HepG2 (cell line): ENCODE data around the gene MRPL34. TPM values are rescaled to one million over a fixed set of nuclear protein-coding genes. Genes with fewer than 3 reads are reported as not detected.
A peak's percentile ranks its signal among the peaks of the same experiment; 100 is the strongest.

Source experiments
- ARNT2 ChIP-seq: sonication (generic); formaldehyde crosslinking; IDR thresholded peaks from 2 replicates; pipeline ENCODE4 v1.8.0; 2022; ENCODE audit warnings: mild to moderate bottlenecking, low read depth, missing genetic modification reagents, moderate library complexity
- ATAD3A ChIP-seq: sonication (generic); formaldehyde crosslinking; IDR thresholded peaks from 2 replicates; pipeline ENCODE4 v1.4.0; 2020; ENCODE audit warnings: missing genetic modification reagents
- DMAP1 ChIP-seq: IDR thresholded peaks from 2 replicates; pipeline ENCODE4 v1.6.1; 2016
- GPBP1L1 ChIP-seq: sonication (generic); formaldehyde crosslinking; IDR thresholded peaks from 2 replicates; pipeline ENCODE4 v1.5.0; 2020; ENCODE audit warnings: mild to moderate bottlenecking, missing genetic modification reagents
- HNF4A ChIP-seq: sonication (generic); formaldehyde crosslinking; IDR thresholded peaks from 2 replicates; pipeline ENCODE4 v1.4.0; 2020; ENCODE audit warnings: missing genetic modification reagents
- KAT2B ChIP-seq: fragments of 150-350 bp; IDR thresholded peaks from 2 replicates; pipeline ENCODE4 v1.6.1; 2014; ENCODE audit warnings: low read depth, low read length, borderline replicate concordance
- KDM2A ChIP-seq: sonication (generic); formaldehyde crosslinking; IDR thresholded peaks from 2 replicates; pipeline ENCODE4 v1.4.0; 2020; ENCODE audit warnings: low read depth, missing genetic modification reagents, borderline replicate concordance
- KDM3A ChIP-seq: IDR thresholded peaks from 2 replicates; pipeline ENCODE4 v1.6.1; 2018; ENCODE audit warnings: low read depth, missing compliant biosample characterization
- KLF16 ChIP-seq, 2 experiments: sonication (generic) in 1 of 2; formaldehyde crosslinking in 1 of 2; IDR thresholded peaks; 2 replicates each; pipeline versions ENCODE4 v1.6.1 to v1.8.0; 2016 to 2023; ENCODE audit warnings: missing genetic modification reagents in 2 of 2, missing compliant biosample characterization in 1 of 2
- MIXL1 ChIP-seq: IDR thresholded peaks from 2 replicates; pipeline ENCODE4 v1.6.1; 2016
- PRPF4 ChIP-seq: fragments of 200-400 bp; formaldehyde crosslinking; IDR thresholded peaks from 2 replicates; pipeline ENCODE4 v1.6.1; 2016; ENCODE audit warnings: low read length, low read depth; ENCODE audit not compliant: poor library complexity, severe bottlenecking
- SETDB1 ChIP-seq: sonication (generic); formaldehyde crosslinking; IDR thresholded peaks from 2 replicates; pipeline ENCODE4 v1.5.1; 2020; ENCODE audit warnings: missing genetic modification reagents, mild to moderate bottlenecking, borderline replicate concordance
- TBP ChIP-seq: sonication (generic); formaldehyde crosslinking; IDR thresholded peaks from 2 replicates; pipeline ENCODE4 v1.5.0; 2020; ENCODE audit warnings: missing genetic modification reagents
- THAP11 ChIP-seq: IDR thresholded peaks from 2 replicates; pipeline ENCODE4 v1.6.1; 2016; ENCODE audit warnings: missing biosample characterization, missing genetic modification reagents
- TRIM24 ChIP-seq: sonication (generic); formaldehyde crosslinking; IDR thresholded peaks from 2 replicates; pipeline ENCODE4 v1.8.0; 2022; ENCODE audit warnings: mild to moderate bottlenecking, missing genetic modification reagents
- TSC22D2 ChIP-seq: sonication (generic); formaldehyde crosslinking; IDR thresholded peaks from 2 replicates; pipeline ENCODE4 v1.5.1; 2020; ENCODE audit warnings: missing genetic modification reagents, mild to moderate bottlenecking, borderline replicate concordance
- U2AF1 ChIP-seq: fragments of 200-400 bp; formaldehyde crosslinking; optimal IDR thresholded peaks from 2 replicates; pipeline ENCODE3; 2017; ENCODE audit warnings: mild to moderate bottlenecking, low read depth, low read length
- ZBTB38 ChIP-seq: sonication (generic); formaldehyde crosslinking; IDR thresholded peaks from 2 replicates; pipeline ENCODE4 v1.5.1; 2020; ENCODE audit warnings: mild to moderate bottlenecking, missing genetic modification reagents
- ZHX1 ChIP-seq: sonication (generic); formaldehyde crosslinking; IDR thresholded peaks from 2 replicates; pipeline ENCODE4 v1.8.1; 2022; ENCODE audit warnings: low read depth, mild to moderate bottlenecking, missing genetic modification reagents
- ZNF225 ChIP-seq: sonication (generic); formaldehyde crosslinking; IDR thresholded peaks from 2 replicates; pipeline ENCODE4 v1.4.0; 2020; ENCODE audit warnings: mild to moderate bottlenecking, missing genetic modification reagents
- ZNF549 ChIP-seq: sonication (generic); formaldehyde crosslinking; IDR thresholded peaks from 2 replicates; pipeline ENCODE4 v1.5.0; 2020; ENCODE audit warnings: missing genetic modification reagents
- ZNF567 ChIP-seq: sonication (generic); formaldehyde crosslinking; IDR thresholded peaks from 2 replicates; pipeline ENCODE4 v1.8.1; 2023; ENCODE audit warnings: mild to moderate bottlenecking, missing genetic modification reagents, borderline replicate concordance
- ZNF710 ChIP-seq: sonication (generic); formaldehyde crosslinking; IDR thresholded peaks from 2 replicates; pipeline ENCODE4 v1.5.0; 2020; ENCODE audit warnings: mild to moderate bottlenecking, missing genetic modification reagents, borderline replicate concordance
- ZSCAN30 ChIP-seq: sonication (generic); formaldehyde crosslinking; IDR thresholded peaks from 2 replicates; pipeline ENCODE4 v1.5.0; 2020; ENCODE audit warnings: mild to moderate bottlenecking, missing genetic modification reagents
- polyA plus RNA-seq, 8 experiments: library from polyadenylated mRNA; depleted of rRNA in 3 of 8; stranded (reverse) in 7 of 8; unstranded in 1 of 8; fragments of >200 nt; fragmentation: Illumina TruSeq in 4 of 8; extraction: Trizol in 4 of 8; gene quantifications; 2 replicates each; pipeline versions ENCODE4 v1.2.1 to v1.2.3, GENCODE V29; 2011 to 2016; ENCODE audit warnings: low read depth in 4 of 8, missing spikeins in 1 of 8, mixed read lengths in 1 of 8; ENCODE audit not compliant: insufficient read depth in 1 of 8
- total RNA-seq, 5 experiments: library from RNA; depleted of rRNA; stranded (reverse); fragments of >200 nt; fragmentation: Illumina TruSeq; extraction: Trizol; gene quantifications; 2 replicates each; pipeline ENCODE4 v1.2.3, GENCODE V29; 2016; ENCODE audit warnings: low read depth in 1 of 5
- TF ChIP-seq, protein P1 (sequence below): sonication (generic); formaldehyde crosslinking; IDR thresholded peaks from 2 replicates; pipeline ENCODE4 v1.5.1; 2020; ENCODE audit warnings: mild to moderate bottlenecking, moderate library complexity, missing genetic modification reagents

MRPL34 gene
- total and polyA plus RNA-seq, 2 of the 13 experiments (the other 11 are each of a cell fraction or from before 2014, with no cell fraction given): 74.0 to 77.3 TPM

DNA sequence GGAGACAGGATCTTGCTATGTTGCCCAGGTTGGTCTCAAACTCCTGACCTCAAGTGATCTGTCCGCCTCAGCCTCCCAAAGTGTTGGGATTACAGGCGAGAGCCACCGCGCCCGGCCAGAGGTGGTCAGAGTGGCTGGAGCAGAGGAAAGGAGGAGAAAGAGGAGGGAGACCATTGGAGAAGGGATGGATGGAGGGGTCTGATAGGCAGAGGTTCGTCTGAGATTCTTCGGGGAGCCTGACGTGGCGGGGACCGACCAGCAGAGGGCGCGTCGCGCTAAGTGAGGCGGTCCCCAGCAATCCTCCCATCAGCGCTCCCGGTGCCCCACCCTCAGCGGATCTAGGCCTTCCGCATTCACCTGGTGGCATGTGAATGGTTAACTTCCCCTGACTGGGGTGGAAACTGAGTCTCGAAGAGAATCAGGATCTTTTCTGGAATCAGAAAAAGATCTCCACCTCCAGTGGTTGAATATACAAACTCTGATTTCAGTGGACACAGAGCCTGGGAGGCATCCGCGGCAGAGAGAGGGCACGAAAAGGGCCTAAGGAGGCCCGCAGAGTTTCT is 40.5 kb downstream of the MRPL34 start (continued):
- TF ChIP-seq, protein P1, sequence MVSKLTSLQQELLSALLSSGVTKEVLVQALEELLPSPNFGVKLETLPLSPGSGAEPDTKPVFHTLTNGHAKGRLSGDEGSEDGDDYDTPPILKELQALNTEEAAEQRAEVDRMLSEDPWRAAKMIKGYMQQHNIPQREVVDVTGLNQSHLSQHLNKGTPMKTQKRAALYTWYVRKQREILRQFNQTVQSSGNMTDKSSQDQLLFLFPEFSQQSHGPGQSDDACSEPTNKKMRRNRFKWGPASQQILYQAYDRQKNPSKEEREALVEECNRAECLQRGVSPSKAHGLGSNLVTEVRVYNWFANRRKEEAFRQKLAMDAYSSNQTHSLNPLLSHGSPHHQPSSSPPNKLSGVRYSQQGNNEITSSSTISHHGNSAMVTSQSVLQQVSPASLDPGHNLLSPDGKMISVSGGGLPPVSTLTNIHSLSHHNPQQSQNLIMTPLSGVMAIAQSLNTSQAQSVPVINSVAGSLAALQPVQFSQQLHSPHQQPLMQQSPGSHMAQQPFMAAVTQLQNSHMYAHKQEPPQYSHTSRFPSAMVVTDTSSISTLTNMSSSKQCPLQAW: no peak; the same call in 1 of the 2 replicates
- TF ChIP-seq HNF4A (CRISPR knock-in tag) (no peak), MIXL1 (CRISPR knock-in tag) (no peak), U2AF1 (no peak), TRIM24 (CRISPR knock-in tag) (no peak), KDM2A (CRISPR knock-in tag) (peak; percentile 83), ZBTB38 (CRISPR knock-in tag) (peak; percentile 42; the same call in 1 of the 2 replicates), PRPF4 (no peak), ZNF225 (CRISPR knock-in tag) (no peak), ZNF549 (CRISPR knock-in tag) (no peak), GPBP1L1 (CRISPR knock-in tag) (no peak), ARNT2 (CRISPR knock-in tag) (no peak), DMAP1 (CRISPR knock-in tag) (no peak), ZNF567 (CRISPR knock-in tag) (no peak), ATAD3A (CRISPR knock-in tag) (no peak), KAT2B (no peak), KDM3A (CRISPR knock-in tag) (no peak), SETDB1 (CRISPR knock-in tag) (no peak), ZHX1 (CRISPR knock-in tag) (no peak), KLF16 (CRISPR knock-in tag; IDR thresholded peaks at IDR 0.05) (0 out of 4 replicates have a peak, but pooled peaks of 1 of the 2 experiments have one; percentile 25), ZSCAN30 (no peak), TBP (CRISPR knock-in tag) (no peak), TSC22D2 (no peak), ZNF710 (CRISPR knock-in tag) (0 out of 2 replicates have a peak, but pooled peaks have one; percentile 34), THAP11 (peak; percentile 59; the same call in 1 of the 2 replicates)
